Cardiac fibroblast (primary cell): Measurements from ENCODE around the gene KCTD18.

Experiments
- DNase-seq, 2 donors: peaks; one replicate each; pipeline versions ENCODE4 v3.0.0 to v3.0.0-alpha.2; 2010; ENCODE audit warnings: low read depth in 2 of 2
- H3K4me3 ChIP-seq, 2 donors: replicated peaks in 1 of 2; 1 replicate in 1 of 2; 2 replicates in 1 of 2; pipeline ENCODE4 v1.5.1; 2011; ENCODE audit warnings: low read depth in 2 of 2, low read length in 2 of 2, mild to moderate bottlenecking in 2 of 2, moderate library complexity in 1 of 2
- TF ChIP-seq, protein P1 (sequence below): IDR thresholded peaks from one replicate; pipeline ENCODE4 v1.5.1; 2011; ENCODE audit warnings: low read depth, mild to moderate bottlenecking, low read length, inconsistent platforms

Gene KCTD18

DNA sequence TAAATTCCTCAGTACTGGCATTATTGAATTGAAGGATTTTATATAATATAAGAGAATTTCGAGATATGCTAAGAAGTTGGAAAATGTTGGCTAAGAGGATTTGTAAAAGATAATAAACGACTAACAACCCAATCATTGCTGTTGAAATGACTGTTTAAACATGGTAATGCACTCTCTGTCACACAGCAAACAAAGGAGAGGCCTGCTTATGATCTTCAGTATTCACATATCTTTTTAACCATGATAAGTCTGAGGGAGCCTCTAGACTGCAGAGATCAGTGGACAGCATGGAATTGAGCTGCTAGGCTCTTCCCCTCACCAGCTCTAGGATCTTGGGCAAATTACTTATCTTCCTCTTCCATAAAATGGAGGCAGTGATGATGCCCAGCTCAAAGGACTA is 2.7 kb downstream of the KCTD18 start:
- TF ChIP-seq, protein P1, sequence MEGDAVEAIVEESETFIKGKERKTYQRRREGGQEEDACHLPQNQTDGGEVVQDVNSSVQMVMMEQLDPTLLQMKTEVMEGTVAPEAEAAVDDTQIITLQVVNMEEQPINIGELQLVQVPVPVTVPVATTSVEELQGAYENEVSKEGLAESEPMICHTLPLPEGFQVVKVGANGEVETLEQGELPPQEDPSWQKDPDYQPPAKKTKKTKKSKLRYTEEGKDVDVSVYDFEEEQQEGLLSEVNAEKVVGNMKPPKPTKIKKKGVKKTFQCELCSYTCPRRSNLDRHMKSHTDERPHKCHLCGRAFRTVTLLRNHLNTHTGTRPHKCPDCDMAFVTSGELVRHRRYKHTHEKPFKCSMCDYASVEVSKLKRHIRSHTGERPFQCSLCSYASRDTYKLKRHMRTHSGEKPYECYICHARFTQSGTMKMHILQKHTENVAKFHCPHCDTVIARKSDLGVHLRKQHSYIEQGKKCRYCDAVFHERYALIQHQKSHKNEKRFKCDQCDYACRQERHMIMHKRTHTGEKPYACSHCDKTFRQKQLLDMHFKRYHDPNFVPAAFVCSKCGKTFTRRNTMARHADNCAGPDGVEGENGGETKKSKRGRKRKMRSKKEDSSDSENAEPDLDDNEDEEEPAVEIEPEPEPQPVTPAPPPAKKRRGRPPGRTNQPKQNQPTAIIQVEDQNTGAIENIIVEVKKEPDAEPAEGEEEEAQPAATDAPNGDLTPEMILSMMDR, result no peak
- DNase-seq, result no peak
- no peak overlapping the region for H3K4me3 ChIP-seq

DNA sequence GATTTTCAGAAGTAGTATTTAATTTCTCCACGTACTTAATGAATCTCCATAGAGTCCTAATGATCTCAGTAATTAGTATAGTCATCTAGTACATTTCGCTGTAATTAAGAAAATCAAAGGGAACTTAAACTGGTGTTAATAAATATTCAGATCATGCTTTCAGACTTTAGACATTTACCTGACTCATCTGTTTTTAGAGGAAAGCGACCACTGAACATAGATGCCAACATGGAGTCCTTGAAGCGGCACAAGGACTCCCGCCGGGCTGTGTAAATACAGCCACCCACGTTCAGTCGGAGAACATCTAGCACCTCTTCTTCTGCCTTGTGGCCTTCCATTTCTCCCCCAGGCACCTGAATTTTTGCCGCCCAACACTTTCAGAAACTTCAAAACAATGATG is 3.2 kb downstream of the KCTD18 start:
- TF ChIP-seq, protein P1, result no peak
- DNase-seq, result no peak
- H3K4me3 ChIP-seq, result no peak overlapping the region

DNA sequence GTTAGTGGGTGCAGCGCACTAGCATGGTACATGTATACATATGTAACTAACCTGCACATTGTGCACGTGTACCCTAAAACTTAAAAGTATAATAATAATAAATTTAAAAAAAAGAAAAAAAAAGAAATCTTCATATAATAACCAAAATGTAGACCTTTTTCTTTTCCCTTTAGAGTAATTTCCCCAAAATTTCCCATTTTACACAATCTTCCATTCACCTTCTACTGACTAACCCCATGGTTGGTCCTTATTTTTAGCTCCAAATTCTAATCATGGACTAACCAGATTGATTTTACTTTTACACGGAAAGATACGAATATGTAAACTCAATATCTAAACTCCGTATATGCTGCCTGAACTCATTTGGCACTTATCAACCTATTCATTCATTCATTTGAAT is 7.7 kb downstream of the KCTD18 start:
- TF ChIP-seq, protein P1, result no peak

DNA sequence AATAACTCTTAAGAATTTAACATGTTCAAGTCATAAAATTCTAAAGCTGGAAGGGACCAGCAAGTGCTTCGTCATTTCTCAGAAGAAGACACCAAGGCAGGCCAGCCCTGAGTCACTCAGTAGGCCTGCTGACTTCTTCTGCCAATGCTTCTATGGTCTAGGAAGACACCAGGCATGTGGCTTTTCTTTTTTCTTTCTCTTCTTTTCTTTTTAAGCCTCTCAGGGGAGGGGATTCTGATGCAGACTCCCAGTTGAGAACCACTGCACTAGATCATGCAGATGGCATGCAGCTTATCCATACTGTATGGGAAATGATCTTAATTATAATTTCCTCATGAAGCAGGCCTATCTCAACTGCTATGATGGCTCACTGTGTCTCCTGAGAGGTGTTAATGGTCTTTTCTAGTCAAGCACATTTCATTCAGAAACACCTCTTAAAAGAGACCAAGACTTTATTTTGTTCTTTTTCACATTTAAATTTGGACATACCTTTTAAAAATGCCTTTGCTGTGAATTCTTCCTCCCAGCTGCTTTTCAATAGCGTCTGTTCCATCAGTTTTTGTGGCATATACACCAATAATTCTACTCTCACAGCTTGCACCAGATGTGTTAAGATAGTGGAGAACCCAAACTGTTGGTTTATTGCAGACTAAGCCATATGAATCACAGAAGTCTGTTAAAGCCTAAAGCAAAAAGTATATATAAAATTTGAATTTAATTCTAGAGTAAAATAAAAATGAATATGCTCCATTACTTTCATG is 11.3 kb downstream of the KCTD18 start:
- DNase-seq, result no peak
- no peak overlapping the region for H3K4me3 ChIP-seq
- TF ChIP-seq, protein P1, result no peak

More for the DNA sequence above, 7.7 kb downstream of the KCTD18 start:
- no peak overlapping the region for H3K4me3 ChIP-seq
- no peak for DNase-seq

DNA sequence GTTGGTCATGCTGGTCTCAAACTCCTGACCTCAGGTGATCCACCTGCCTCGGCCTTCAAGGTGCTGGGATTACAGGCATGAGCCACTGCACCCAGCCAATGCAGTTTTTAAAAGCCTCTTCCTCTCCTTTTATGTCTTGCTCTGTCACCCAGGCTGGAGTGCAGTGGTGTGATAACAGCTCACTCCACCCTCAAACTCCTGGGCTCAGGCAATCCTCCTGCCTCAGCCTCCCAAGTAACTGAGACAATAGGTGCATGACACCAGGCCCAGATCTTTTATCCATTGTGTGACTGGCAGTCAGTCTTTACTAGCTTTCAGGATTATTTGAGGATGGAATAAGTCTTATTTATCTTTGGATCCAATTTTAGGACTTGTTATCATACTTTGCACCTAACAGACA is 13.2 kb downstream of the KCTD18 start:
- no peak for DNase-seq
- TF ChIP-seq, protein P1, result no peak
- no peak overlapping the region for H3K4me3 ChIP-seq

DNA sequence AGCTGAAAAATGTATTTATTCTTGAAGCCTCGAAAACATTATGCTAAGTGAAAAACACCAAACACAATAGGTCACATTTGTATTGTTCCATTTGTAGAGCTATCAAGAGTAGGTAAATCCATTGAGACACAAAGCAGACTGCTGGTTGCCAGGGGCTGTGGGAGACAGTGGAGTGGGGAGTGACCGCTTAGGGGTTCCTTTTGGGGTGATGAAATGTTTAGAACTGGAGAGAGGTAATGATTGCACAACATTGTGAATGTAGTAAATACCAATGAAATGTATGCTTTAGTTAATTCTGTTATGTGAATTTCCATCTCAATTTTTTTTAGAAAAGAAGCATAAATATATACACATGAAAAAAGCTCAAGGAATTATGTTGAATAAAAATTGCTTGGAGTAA is 15.8 kb downstream of the KCTD18 start:
- no peak for DNase-seq

More for the DNA sequence above, 15.8 kb downstream of the KCTD18 start:
- TF ChIP-seq, protein P1, result no peak
- H3K4me3 ChIP-seq, result no peak overlapping the region
